SU-DHL-6 (cell line): ENCODE data around the gene LCOR.

Experiments used
- H2AFZ ChIP-seq: fragments of 200-600 bp; sonication (generic); 2 replicates; pipeline ENCODE4 v1.6.1; 2014; ENCODE audit warnings: low read depth, mild to moderate bottlenecking, moderate library complexity, mixed read lengths, antibody characterized with exemption, low read length; ENCODE audit not compliant: severe bottlenecking
- H3F3A ChIP-seq: fragments of 200-600 bp; shearing (Covaris generic); 2 replicates; pipeline ENCODE4 v1.6.0; 2016; ENCODE audit warnings: antibody characterized with exemption, mild to moderate bottlenecking; ENCODE audit not compliant: insufficient read depth
- H3K27ac ChIP-seq: fragments of 200-600 bp; sonication (generic); 2 replicates; pipeline ENCODE4 v1.5.1; 2016; ENCODE audit warnings: low read depth, mild to moderate bottlenecking, low read length, moderate library complexity, mixed read lengths
- H3K27me3 ChIP-seq: fragments of 200-600 bp; sonication (generic), shearing (Covaris generic); 2 replicates; pipeline ENCODE4 v1.6.0; 2014; ENCODE audit warnings: mild to moderate bottlenecking, low read length
- H3K36me3 ChIP-seq: fragments of 200-600 bp; sonication (generic); 2 replicates; pipeline ENCODE4 v1.6.1; 2014; ENCODE audit warnings: mild to moderate bottlenecking, low read length, mixed read lengths
- H3K4me2 ChIP-seq: fragments of 300-600, 200-600 bp; shearing (Covaris generic), sonication (generic); 2 replicates; pipeline ENCODE4 v1.6.0; 2014; ENCODE audit warnings: low read length, low read depth, mild to moderate bottlenecking; ENCODE audit not compliant: poor library complexity, severe bottlenecking
- H3K4me3 ChIP-seq: fragments of 200-600 bp; sonication (generic); 2 replicates; pipeline ENCODE4 v1.5.1; 2014; ENCODE audit warnings: antibody characterized with exemption, low read length, mild to moderate bottlenecking, mixed read lengths; ENCODE audit not compliant: insufficient read depth, poor library complexity, severe bottlenecking
- H3K79me2 ChIP-seq: fragments of 200-600 bp; sonication (generic); 2 replicates; pipeline ENCODE4 v1.6.1; 2014; ENCODE audit warnings: mild to moderate bottlenecking, low read length, moderate library complexity; ENCODE audit not compliant: insufficient read depth
- H3K9ac ChIP-seq: fragments of 200-600 bp; sonication (generic); 2 replicates; pipeline ENCODE4 v1.7.0; 2014; ENCODE audit warnings: mild to moderate bottlenecking, low read length
- H3K9me2 ChIP-seq: fragments of 200-600 bp; sonication (generic); replicated peaks from 2 replicates; pipeline ENCODE4 v1.6.1; 2014; ENCODE audit warnings: low read length; ENCODE audit not compliant: insufficient read depth
- H3K9me3 ChIP-seq: fragments of 200-600 bp; sonication (generic); 2 replicates; pipeline ENCODE4 v1.6.1; 2014; ENCODE audit warnings: low read length, mixed read lengths; ENCODE audit not compliant: insufficient read depth
- H4K20me1 ChIP-seq: fragments of 200-600 bp; sonication (generic); 2 replicates; pipeline ENCODE4 v1.6.1; 2014; ENCODE audit warnings: low read depth, mild to moderate bottlenecking, antibody characterized with exemption, low read length, moderate library complexity, mixed read lengths
- CTCF ChIP-seq: fragments of 200-600 bp; sonication (generic); IDR thresholded peaks from one replicate; pipeline ENCODE4 v1.5.1; 2017; ENCODE audit warnings: antibody characterized with exemption, mild to moderate bottlenecking, low read length, moderate library complexity; ENCODE audit not compliant: insufficient read depth, poor library complexity, severe bottlenecking
- EZH2phosphoT487 ChIP-seq: fragments of 200-600 bp; sonication (generic), shearing (Covaris generic); conservative IDR thresholded peaks from 2 replicates; pipeline ENCODE4 v1.6.1; 2018; ENCODE audit warnings: mild to moderate bottlenecking, antibody characterized with exemption, low read length, moderate library complexity, mixed read lengths

Gene LCOR

GRCh38 chr10:96967847-96968246, 135.7 kb downstream of the LCOR start:
- no peaks in the 10 kb centered on the region for H3K9me3 ChIP-seq
- no peaks in the 10 kb centered on the region for H3K36me3 ChIP-seq
- peaks cover 3% of the 10 kb centered on the region; the same call in 1 of the 2 replicates for H3F3A ChIP-seq
- no peak overlapping the region for H3K9ac ChIP-seq
- H3K27me3 ChIP-seq = no peaks in the 10 kb centered on the region
- H2AFZ ChIP-seq = no peak overlapping the region
- H3K4me2 ChIP-seq = no peak overlapping the region
- no peak overlapping the region for H3K27ac ChIP-seq
- no peak overlapping the region for H3K4me3 ChIP-seq
- H3K79me2 ChIP-seq = no peaks in the 10 kb centered on the region
- H4K20me1 ChIP-seq = no peaks in the 10 kb centered on the region
- H3K9me2 ChIP-seq = no peaks in the 10 kb centered on the region
- no peak for TF ChIP-seq EZH2phosphoT487
- TF ChIP-seq CTCF = no peak

- Histone ChIP-seq H3K9ac (no peak overlapping the region), H3F3A (peaks cover 3% of the 10 kb centered on the region; the same call in 1 of the 2 replicates), H3K79me2 (no peaks in the 10 kb centered on the region), H3K4me2 (no peak overlapping the region), H3K9me2 (no peaks in the 10 kb centered on the region), H3K36me3 (no peaks in the 10 kb centered on the region), H3K4me3 (no peak overlapping the region), H2AFZ (no peak overlapping the region), H3K27me3 (no peaks in the 10 kb centered on the region), H4K20me1 (no peaks in the 10 kb centered on the region), H3K27ac (no peak overlapping the region), H3K9me3 (no peaks in the 10 kb centered on the region)
- no peak for TF ChIP-seq EZH2phosphoT487
- TF ChIP-seq CTCF = no peak
Measured at GRCh38 chr10:96968682-96969423, 136.8 kb downstream of the LCOR start.

- Histone ChIP-seq H3K9me2 (no peaks in the 10 kb centered on the region), H4K20me1 (no peaks in the 10 kb centered on the region), H3K4me3 (no peak overlapping the region), H3K27me3 (no peaks in the 10 kb centered on the region), H3K36me3 (no peaks in the 10 kb centered on the region), H3K9me3 (no peaks in the 10 kb centered on the region), H2AFZ (no peak overlapping the region), H3F3A (peaks cover 3% of the 10 kb centered on the region; the same call in 1 of the 2 replicates), H3K9ac (no peak overlapping the region), H3K27ac (no peak overlapping the region), H3K4me2 (no peak overlapping the region), H3K79me2 (no peaks in the 10 kb centered on the region)
- TF ChIP-seq EZH2phosphoT487 = no peak
- TF ChIP-seq CTCF = no peak
Measured at GRCh38 chr10:96971324-96971723, 139.2 kb downstream of the LCOR start.
